ENCODE measurements around the gene REC8. TPM values are rescaled to one million over a fixed set of nuclear protein-coding genes. Genes with fewer than 3 reads are reported as not detected.

The REC8 gene
- total RNA-seq, 1 experiment from 2014 or later: 4.8 TPM

GRCh38 chr14:24138396-24139271 lies 33.2 kb upstream of the REC8 start:
- no peak for DNase-seq (ENCODE audit: low read depth)

- no peak for DNase-seq (ENCODE audit: low read depth)
These were observed 32.5 kb upstream of the REC8 start for GRCh38 chr14:24139272-24139934.

GRCh38 chr14:24141097-24141880 lies 30.6 kb upstream of the REC8 start, which contains the start of gene EMC9:
EMC9 (minus strand) TSS chr14:24141591; CDS start chr14:24141304, 287 bp downstream.
- peak; percentile 99 for DNase-seq (ENCODE audit: low read depth)

GRCh38 chr14:24143511-24143910 lies 28.4 kb upstream of the REC8 start:
- DNase-seq (ENCODE audit: low read depth): peak; percentile 57

GRCh38 chr14:24144451-24144850 lies 27.4 kb upstream of the REC8 start:
- no peak for DNase-seq (ENCODE audit: low read depth)

GRCh38 chr14:24145219-24145618 lies 26.7 kb upstream of the REC8 start:
- no peak for DNase-seq (ENCODE audit: low read depth)

GRCh38 chr14:24145690-24146452 lies 26.0 kb upstream of the REC8 start:
- DNase-seq (ENCODE audit: low read depth): peak; percentile 30

- peak; percentile 97 for DNase-seq (ENCODE audit: low read depth)
These were observed 25.4 kb upstream of the REC8 start, which contains the start of gene PSME2 for GRCh38 chr14:24146453-24146977. PSME2 (minus strand) TSS chr14:24146610; CDS start chr14:24146581, 29 bp downstream.

GRCh38 chr14:24146978-24147760 lies 24.7 kb upstream of the REC8 start, which contains the start of gene RNF31:
RNF31 (plus strand) TSS chr14:24147498; CDS start chr14:24147699, 201 bp downstream.
- peak; percentile 98 for DNase-seq (ENCODE audit: low read depth)

GRCh38 chr14:24147761-24148428 lies 24.0 kb upstream of the REC8 start:
- no peak for DNase-seq (ENCODE audit: low read depth)

- DNase-seq (ENCODE audit: low read depth): no peak
These were observed 22.4 kb upstream of the REC8 start for GRCh38 chr14:24149302-24149969.

GRCh38 chr14:24150061-24150460 lies 21.8 kb upstream of the REC8 start:
- no peak for DNase-seq (ENCODE audit: low read depth)

- DNase-seq (ENCODE audit: low read depth): no peak
These were observed 21.3 kb upstream of the REC8 start for GRCh38 chr14:24150567-24150966.

- DNase-seq (ENCODE audit: low read depth): no peak
These were observed 20.9 kb upstream of the REC8 start for GRCh38 chr14:24150993-24151392.

GRCh38 chr14:24151404-24152080 lies 20.3 kb upstream of the REC8 start:
- DNase-seq (ENCODE audit: low read depth): no peak

- DNase-seq (ENCODE audit: low read depth): no peak
These were observed 16.8 kb upstream of the REC8 start for GRCh38 chr14:24155100-24155499.

- no peak for DNase-seq (ENCODE audit: low read depth)
These were observed 15.0 kb upstream of the REC8 start for GRCh38 chr14:24156840-24157239.

GRCh38 chr14:24157331-24157730 lies 14.5 kb upstream of the REC8 start:
- DNase-seq (ENCODE audit: low read depth): no peak

Measured in M059J (cell line).